NCI-H2107 treated with DMSO at 0.1 percent for 48 hours (cell line): Measurements from ENCODE around the gene ITPA.

Experiments
- DNase-seq: peaks from one replicate; lab custom pipeline; 2025; ENCODE audit not compliant: unreplicated experiment; lab: John Stamatoyannopoulos, UW

Gene ITPA

DNA sequence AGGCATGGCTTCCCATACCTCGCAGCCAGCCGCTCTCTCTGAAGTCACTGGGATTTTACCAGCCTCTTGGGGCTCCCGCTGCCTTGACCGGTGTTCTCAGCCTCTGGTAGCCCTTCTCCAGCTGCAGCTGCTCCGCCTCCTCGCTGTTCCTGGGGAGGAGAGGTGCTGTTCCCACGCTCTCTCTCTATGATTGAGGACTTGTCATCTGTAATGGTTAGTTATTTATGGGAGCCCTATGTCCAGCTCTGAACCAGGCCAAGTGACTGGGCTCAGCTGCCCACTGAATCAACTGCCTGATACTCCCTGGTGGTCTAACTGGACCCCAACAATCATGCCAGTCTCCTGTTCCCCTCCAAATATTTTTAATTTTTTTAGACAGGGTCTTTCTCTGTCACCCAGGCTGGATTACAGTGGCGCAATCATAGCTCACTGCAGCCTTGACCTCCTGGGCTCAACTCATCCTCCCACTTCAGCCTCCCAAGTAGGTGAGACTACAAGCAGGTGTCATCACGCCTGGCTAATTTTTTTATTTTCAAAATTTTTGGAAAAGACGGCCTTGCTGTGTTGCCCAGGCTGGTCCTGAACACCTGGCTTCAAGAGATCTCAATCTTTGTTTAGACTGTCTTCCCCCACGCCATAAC is 34.5 kb downstream of the ITPA start:
- DNase-seq, result no peak

DNA sequence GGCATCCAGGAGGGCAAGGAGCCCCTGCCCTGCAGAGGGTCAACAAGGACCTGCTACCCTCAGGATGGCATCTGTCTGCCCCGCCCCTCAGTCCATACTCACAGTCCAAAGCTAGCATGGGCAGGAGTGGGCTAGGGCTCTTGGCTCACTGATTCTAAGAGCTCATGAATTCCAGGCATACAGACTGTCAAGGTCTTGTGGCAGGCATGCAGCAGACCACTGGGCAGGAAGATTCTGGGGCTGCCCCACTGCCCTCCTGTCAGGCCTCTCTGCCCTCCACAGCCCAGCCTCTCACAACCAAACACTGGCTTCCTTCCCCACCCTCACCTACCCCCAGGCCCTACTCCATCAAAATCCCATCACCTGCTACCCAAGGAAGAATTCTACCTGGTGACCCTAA is 35.3 kb downstream of the ITPA start:
- DNase-seq, result no peak

DNA sequence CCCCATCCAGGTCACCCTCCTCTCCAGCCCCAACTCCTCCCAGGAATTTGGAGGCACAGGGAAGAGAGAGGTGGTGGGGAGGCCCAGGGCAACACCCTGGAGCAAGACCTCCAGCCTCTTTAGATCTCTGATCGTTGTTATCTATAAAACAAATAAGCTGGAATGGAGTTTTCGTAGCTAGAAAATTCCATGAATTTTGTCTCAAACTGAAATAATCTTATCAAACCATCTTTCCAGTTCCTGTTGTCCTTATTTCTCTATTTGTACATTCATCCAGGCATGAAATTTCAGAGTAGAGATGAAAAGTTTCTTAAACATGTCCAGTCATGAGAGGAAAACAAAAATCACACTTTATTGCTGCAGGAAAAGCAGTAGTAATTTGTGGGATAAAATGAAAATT is 35.9 kb downstream of the ITPA start:
- DNase-seq, result no peak

DNA sequence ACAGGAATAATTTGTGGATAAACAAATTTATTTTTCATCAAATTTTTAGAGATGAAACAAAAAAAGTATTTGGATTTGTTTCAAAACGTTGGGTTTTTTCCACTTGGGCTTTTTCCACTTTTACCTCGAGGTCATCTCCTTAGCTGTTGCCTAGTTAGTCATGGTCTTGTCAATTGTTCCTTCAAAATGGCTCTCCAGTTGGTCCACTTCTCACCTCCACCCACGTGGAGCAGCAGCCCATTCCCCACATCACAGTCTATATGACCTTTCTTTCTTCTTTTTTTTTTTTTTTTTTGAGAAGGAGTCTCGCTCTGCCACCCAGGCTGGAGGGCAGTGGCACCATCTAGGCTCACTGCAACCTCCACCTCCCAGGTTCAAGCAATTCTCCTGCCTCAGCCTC is 36.4 kb downstream of the ITPA start:
- DNase-seq, result no peak

DNA sequence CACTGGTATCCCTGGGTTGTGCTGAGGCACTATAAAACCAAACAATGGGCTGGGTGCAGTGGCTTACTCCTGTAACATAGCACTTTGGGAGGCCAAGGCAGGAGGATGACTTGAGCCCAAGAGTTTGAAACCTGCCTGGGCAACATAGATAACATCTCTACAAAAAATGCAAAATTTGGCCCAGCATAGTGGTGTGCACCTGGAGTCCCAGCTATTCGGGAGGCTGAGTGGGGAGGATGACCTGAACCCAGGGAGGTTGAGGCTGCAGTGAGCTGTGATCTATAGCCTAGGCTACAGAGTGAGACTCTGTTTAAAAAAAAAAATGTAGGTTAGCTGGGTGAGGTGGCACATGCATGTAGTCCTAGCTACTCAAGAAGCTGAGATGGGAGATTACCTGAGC is 37.4 kb downstream of the ITPA start:
- DNase-seq, result no peak

DNA sequence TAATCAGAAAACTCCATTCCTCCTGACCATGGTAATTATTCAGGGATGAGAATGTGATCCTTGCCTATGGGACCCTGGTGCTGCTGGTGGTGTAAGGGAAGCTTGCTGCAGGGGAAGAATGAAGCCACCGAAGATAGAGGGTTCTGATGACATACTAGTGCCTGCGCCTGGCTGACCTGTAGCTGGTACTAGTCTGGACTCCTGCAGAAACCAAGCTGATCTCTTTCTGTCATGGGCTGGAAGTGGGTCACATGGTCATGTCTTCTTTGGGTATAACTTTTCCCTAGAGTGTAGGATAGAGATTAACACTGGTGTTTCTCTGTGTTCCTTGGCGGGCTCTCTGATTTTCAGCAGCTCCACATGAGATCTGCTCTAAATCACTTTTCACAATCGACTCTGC is 38.3 kb downstream of the ITPA start:
- no peak for DNase-seq

DNA sequence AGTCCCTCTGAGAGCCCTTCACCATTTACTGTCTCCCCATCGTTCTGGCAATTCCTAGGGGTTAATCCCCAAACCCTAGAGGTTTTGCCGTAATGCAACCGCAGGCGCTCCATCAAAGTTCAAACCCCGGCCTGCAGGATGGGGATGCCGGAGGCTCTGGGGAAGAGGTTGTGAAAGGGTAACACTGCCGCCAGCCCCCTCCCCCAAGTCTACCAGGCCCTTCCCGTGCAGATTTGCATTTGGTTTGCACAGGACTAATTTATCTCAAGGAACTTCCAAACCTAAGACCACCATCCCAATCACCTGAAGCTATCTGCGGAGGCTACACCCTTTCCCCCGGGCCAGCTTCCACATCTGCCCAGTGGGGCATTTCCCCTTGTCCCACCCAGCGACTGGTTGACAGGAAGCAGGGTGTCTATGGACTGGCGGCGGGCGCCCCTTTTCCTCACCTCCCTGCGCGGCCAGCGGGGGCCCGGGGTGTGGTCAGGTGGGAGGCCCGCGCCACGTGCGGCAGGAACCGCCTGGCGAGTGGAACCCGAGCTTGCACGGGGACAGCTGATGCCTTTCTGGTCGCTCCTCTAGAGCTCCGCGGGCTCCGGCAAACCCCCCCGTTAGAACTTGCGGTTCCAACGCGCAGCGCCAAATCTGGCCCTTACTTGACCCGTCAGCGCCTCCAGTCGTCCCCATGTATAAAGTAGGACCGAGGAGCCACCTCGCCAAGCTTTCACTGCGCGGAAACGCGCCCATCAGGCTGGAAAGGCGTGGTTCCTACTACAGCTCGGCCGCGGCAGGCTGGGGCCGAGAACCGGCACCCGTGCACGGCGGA is 39.1 kb downstream of the ITPA start:
- DNase-seq, result no peak

DNA sequence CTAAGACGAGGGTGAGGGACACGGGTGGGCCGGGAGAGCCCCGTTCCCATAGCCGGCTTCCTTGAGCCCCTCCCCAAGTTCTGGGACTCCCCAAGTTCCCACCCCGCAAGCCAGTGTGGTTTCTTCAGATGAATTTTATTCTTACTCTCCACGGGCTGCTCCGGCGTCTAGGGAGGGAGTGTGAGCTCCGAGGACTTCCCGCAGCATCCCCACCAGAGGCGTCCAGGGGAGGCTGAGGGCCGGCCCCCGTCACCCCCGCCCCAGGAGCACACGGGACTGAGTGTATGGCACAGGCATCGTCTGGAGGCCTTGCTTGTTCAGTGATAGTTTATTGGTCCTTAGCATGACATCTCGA is 39.7 kb downstream of the ITPA start:
- no peak for DNase-seq

DNA sequence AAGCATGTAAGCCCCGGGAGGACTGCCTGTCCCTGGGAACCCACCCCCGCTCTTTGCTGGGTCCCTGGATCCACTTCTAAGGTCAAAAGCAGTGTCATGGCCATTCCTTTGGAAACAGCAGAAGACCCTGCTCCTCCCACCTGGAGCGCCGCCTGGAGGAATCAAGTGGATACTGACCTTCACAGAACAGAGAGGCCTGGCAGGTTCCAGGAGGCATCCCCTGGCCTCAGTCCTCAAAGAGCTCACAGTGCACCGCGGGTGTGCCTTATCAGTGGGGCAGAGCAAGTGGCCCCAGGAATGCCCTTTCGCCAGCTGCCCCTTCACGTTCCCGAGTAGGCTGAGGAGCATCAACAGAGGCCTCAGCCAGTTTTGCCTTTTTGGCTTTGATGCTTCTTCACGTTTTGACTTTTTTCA is 40.8 kb downstream of the ITPA start:
- DNase-seq, result no peak

DNA sequence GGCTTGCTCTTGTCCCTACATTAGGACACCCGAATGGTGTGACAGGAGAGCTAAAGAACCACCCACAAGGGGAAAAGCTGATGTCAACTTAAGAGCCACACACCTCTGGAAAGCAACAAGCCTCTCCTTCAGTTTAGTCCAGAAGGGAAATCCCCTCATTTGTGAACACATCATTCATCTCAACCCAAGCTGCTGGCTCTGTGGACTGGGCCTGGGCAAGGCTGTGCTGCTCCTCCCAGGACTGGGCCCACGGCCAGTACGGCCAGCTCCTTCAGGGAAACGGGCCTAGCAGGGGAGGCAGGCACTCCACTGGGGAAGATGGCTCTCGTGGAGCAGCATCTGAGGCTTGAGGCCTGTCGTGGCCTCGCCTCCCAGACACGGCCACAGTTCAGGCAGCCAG is 42.5 kb downstream of the ITPA start:
- no peak for DNase-seq

DNA sequence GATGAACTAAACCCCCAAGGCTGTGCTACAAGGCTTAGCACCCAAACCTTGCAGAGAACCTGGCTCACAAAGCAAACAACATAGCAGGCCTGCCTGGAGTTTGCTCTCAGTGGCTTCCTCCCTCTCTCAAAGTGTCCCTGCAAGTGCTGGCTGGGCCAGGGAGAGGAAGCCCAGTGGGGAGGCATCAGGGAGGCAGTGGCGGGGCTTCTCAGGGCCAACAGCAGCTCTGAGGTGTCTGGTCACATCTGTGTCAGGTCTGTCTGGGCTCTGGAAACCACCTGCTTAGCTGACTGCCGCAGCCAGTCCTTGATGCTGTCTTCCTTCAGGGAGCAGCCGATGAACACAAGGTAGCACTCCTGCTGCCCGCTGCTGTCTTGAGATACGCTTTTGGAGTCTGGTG is 46.4 kb downstream of the ITPA start:
- DNase-seq, result no peak

DNA sequence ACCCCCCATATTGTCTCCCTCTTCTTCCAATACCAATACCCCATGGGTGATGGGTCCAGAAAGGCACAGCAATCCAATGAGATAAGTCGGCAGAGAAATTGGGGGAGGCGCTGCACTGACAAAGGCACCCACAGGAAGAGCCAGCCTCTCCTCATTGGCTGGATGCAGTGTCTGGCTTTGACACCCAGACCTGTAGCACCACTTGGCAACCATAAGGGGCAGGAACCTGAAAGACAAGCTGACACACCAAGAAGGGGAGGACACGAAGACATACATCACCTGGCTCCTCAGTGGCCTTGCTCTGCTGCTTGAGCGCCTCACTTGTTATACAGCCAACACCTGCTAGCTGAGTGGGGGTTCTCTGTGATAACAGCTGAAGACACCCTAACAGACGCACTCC is 49.1 kb downstream of the ITPA start:
- no peak for DNase-seq

DNA sequence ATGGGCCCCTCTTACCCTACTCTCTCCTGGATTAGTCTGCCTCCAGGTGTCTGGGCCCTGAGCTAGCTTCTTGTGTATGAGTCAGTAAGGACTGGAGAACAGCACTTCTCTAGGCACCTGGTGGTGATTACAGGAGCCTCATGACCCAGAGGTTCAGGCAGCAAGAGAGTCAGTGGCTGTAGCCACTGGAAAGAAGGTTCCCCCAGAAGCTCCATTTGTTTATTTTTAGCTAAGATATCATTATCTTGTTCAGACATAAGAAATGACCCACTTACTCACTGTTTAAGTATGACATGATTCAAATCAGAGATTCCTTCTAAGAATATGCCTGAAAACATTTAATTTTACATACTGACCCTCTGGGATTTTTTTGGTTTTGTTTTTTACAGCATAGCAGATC is 53.3 kb downstream of the ITPA start:
- DNase-seq, result no peak

DNA sequence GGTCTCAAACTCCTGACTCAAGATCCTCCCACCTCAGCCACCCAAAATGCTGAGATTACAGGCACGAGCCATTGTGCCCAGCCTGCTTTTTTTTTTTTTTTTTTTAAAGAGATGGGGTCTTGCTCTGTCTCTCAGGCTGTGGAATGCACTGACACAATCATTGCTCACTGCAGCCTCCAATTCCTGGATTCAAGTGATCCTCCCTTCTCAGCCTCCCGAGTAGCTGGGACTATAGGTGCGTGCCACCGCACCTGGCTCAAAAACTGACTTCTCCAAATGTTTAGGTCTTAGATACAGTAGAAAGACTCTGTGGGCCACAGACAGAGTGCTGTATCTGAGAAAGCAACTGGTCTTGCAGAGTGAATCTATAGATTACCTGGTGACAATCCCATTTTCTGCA is 60.8 kb downstream of the ITPA start:
- no peak for DNase-seq

DNA sequence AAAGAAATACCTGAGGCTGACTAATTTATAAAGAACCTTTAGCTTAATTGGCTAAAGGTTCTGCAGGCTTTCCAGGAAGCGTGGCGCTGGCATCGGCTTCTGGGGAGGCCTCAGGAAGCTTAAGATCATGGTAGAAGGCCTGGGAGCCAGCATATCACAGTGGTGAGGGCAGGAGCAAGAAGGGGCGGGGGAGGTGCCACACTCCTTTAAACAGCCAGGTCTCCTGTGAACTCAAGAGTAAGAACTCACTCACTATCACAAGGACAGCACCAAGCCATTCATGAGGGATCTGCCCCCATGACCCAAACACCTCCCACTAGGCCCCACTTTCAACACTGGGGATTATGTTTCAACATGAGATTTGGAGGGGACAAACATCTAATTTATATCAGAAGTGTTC is 64.1 kb downstream of the ITPA start:
- DNase-seq, result no peak
